ENCODE data around the gene APOL1.

The APOL1 gene

GRCh38 chr22:36239401-36240171, 13.3 kb upstream of the APOL1 start, which contains the start of gene APOL2:
Gene APOL2, minus strand, starts transcription at chr22:36239527. Its CDS starts 6,365 bp downstream, at chr22:36233162.
- Histone ChIP-seq H3K27me3 (ENCODE audit: insufficient read depth, low read length, poor library complexity, severe bottlenecking) (no peaks in the 10 kb centered on the region), H3K9ac (ENCODE audit: low read depth, low read length, poor library complexity, severe bottlenecking) (peak within 1 kb of the TSS; percentile 88), H4K20me1 (ENCODE audit: insufficient read depth, low read length, poor library complexity, severe bottlenecking) (no peaks in the 10 kb centered on the region), H3K9me2 (replicated peaks; ENCODE audit: low read depth, low read length) (no peaks in the 10 kb centered on the region), H3K79me2 (ENCODE audit: insufficient read depth, low read length) (peaks cover 33% of the 10 kb centered on the region), H3K4me1 (ENCODE audit: insufficient read depth, low read length, poor library complexity, severe bottlenecking) (peaks cover 42% of the 10 kb centered on the region), H3K4me3 (ENCODE audit: low read length, poor library complexity, severe bottlenecking) (peak within 1 kb of the TSS; percentile 85), H2AFZ (ENCODE audit: low read length) (peak within 1 kb of the TSS; percentile 95), H3K9me3 (ENCODE audit: insufficient read depth, low read depth, low read length) (no peaks in the 10 kb centered on the region), H3K4me2 (ENCODE audit: low read depth, low read length, poor library complexity, severe bottlenecking) (peak within 1 kb of the TSS; percentile 88), H3K36me3 (ENCODE audit: insufficient read depth, low read length) (no peaks in the 10 kb centered on the region), H3F3A (ENCODE audit: low read depth) (no peaks in the 10 kb centered on the region)
- no peak for TF ChIP-seq EZH2phosphoT487 (IDR thresholded peaks at IDR 0.05; ENCODE audit: borderline replicate concordance)
- peak; percentile 67 for TF ChIP-seq CTCF (conservative IDR thresholded peaks at IDR 0.05; ENCODE audit: low read length)

- TF ChIP-seq CTCF (conservative IDR thresholded peaks at IDR 0.05; ENCODE audit: low read length) (no peak), EZH2phosphoT487 (IDR thresholded peaks at IDR 0.05; ENCODE audit: borderline replicate concordance) (no peak)
These were observed 8.9 kb upstream of the APOL1 start for GRCh38 chr22:36243986-36244385.

GRCh38 chr22:36244522-36245391, 8.2 kb upstream of the APOL1 start:
- Histone ChIP-seq H3F3A (ENCODE audit: low read depth) (no peaks in the 10 kb centered on the region), H3K9me2 (replicated peaks; ENCODE audit: low read depth, low read length) (no peaks in the 10 kb centered on the region), H3K79me2 (ENCODE audit: insufficient read depth, low read length) (no peaks in the 10 kb centered on the region), H3K4me2 (ENCODE audit: low read depth, low read length, poor library complexity, severe bottlenecking) (no peak overlapping the region), H3K36me3 (ENCODE audit: insufficient read depth, low read length) (no peaks in the 10 kb centered on the region), H3K4me3 (ENCODE audit: low read length, poor library complexity, severe bottlenecking) (no peak overlapping the region), H4K20me1 (ENCODE audit: insufficient read depth, low read length, poor library complexity, severe bottlenecking) (no peaks in the 10 kb centered on the region), H3K27me3 (ENCODE audit: insufficient read depth, low read length, poor library complexity, severe bottlenecking) (no peaks in the 10 kb centered on the region), H3K9ac (ENCODE audit: low read depth, low read length, poor library complexity, severe bottlenecking) (no peak overlapping the region), H2AFZ (ENCODE audit: low read length) (no peak overlapping the region), H3K9me3 (ENCODE audit: insufficient read depth, low read depth, low read length) (no peaks in the 10 kb centered on the region), H3K4me1 (ENCODE audit: insufficient read depth, low read length, poor library complexity, severe bottlenecking) (peaks cover 2% of the 10 kb centered on the region)
- no peak for TF ChIP-seq CTCF (conservative IDR thresholded peaks at IDR 0.05; ENCODE audit: low read length)
- no peak for TF ChIP-seq EZH2phosphoT487 (IDR thresholded peaks at IDR 0.05; ENCODE audit: borderline replicate concordance)

More at GRCh38 chr22:36243986-36244385, 8.9 kb upstream of the APOL1 start:
- H3K36me3 ChIP-seq (ENCODE audit: insufficient read depth, low read length), result no peaks in the 10 kb centered on the region
- no peak overlapping the region for H2AFZ ChIP-seq (ENCODE audit: low read length)
- no peaks in the 10 kb centered on the region for H3K9me3 ChIP-seq (ENCODE audit: insufficient read depth, low read depth, low read length)
- peaks cover 6% of the 10 kb centered on the region for H3K4me1 ChIP-seq (ENCODE audit: insufficient read depth, low read length, poor library complexity, severe bottlenecking)
- H3K9ac ChIP-seq (ENCODE audit: low read depth, low read length, poor library complexity, severe bottlenecking), result no peak overlapping the region
- H3F3A ChIP-seq (ENCODE audit: low read depth), result no peaks in the 10 kb centered on the region
- no peak overlapping the region for H3K4me2 ChIP-seq (ENCODE audit: low read depth, low read length, poor library complexity, severe bottlenecking)
- peaks cover 3% of the 10 kb centered on the region for H3K79me2 ChIP-seq (ENCODE audit: insufficient read depth, low read length)
- H3K4me3 ChIP-seq (ENCODE audit: low read length, poor library complexity, severe bottlenecking), result no peak overlapping the region
- H4K20me1 ChIP-seq (ENCODE audit: insufficient read depth, low read length, poor library complexity, severe bottlenecking), result no peaks in the 10 kb centered on the region
- H3K27me3 ChIP-seq (ENCODE audit: insufficient read depth, low read length, poor library complexity, severe bottlenecking), result no peaks in the 10 kb centered on the region
- H3K9me2 ChIP-seq (replicated peaks; ENCODE audit: low read depth, low read length), result no peaks in the 10 kb centered on the region
